ENCODE results near the gene SERPINF2. TPM values are rescaled to one million over a fixed set of nuclear protein-coding genes. Genes with fewer than 3 reads are reported as not detected.

Gene SERPINF2
- total RNA-seq, 1 donor from 2014 or later = 21.6 TPM

DNA sequence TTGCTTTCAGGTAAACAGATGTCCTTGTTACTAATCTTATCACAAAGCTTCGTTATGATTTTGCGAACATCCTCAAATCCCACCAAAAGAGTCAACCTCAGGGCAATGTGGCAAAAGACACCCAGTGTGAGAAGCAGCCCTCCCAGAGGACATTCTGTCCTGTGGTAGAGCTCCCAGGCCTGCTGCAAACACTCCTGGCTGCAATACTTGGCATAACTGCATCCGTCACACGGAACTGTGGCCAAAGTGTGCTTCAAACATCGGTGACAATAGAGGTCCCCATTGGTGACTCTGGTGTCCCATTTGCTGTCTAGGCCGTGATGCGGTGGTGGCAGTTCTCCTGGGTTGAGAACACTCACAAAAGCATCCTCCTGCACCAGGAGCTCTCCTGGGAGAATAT lies 57.6 kb downstream of the SERPINF2 start:
- DNase-seq (peak; percentile 17), ATAC-seq (no peak)
- TF ChIP-seq, protein P1, sequence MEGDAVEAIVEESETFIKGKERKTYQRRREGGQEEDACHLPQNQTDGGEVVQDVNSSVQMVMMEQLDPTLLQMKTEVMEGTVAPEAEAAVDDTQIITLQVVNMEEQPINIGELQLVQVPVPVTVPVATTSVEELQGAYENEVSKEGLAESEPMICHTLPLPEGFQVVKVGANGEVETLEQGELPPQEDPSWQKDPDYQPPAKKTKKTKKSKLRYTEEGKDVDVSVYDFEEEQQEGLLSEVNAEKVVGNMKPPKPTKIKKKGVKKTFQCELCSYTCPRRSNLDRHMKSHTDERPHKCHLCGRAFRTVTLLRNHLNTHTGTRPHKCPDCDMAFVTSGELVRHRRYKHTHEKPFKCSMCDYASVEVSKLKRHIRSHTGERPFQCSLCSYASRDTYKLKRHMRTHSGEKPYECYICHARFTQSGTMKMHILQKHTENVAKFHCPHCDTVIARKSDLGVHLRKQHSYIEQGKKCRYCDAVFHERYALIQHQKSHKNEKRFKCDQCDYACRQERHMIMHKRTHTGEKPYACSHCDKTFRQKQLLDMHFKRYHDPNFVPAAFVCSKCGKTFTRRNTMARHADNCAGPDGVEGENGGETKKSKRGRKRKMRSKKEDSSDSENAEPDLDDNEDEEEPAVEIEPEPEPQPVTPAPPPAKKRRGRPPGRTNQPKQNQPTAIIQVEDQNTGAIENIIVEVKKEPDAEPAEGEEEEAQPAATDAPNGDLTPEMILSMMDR (IDR thresholded peaks at IDR 0.05) = no peak
- no peaks in the 10 kb centered on the region for H3K27me3 ChIP-seq
- peaks cover 40% of the 10 kb centered on the region for H3K36me3 ChIP-seq
- peaks cover 9% of the 10 kb centered on the region for H3K4me1 ChIP-seq
- no peaks in the 10 kb centered on the region for H3K9me3 ChIP-seq
- H3K27ac ChIP-seq = no peak overlapping the region
- intact Hi-C loops (cut with DNase I) = no loop called here
- H3K4me3 ChIP-seq = no peak overlapping the region

DNA sequence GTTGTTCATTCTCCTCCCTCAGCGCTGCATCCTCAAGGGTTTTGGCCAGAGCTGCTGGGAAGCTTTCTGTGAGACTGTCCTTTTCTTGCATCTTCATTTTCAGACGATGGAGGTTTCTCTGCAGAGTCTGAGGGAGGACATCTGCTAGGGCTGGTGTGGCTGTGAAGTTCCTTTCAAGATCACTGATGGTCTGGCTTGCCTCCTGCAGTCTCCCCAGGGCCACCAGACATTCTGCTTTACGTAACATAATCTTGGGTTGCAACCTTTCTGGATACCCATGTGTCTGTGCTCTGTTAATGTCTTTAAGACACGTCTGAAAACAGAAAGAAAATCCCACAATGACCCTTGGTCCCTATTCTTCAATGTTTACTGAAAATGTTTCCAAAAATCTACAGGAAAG lies 58.0 kb downstream of the SERPINF2 start:
- DNase-seq (no peak), ATAC-seq (no peak)
- H3K27ac ChIP-seq = no peak overlapping the region
- no peaks in the 10 kb centered on the region for H3K9me3 ChIP-seq
- peaks cover 40% of the 10 kb centered on the region for H3K36me3 ChIP-seq
- peaks cover 9% of the 10 kb centered on the region for H3K4me1 ChIP-seq
- no peak overlapping the region for H3K4me3 ChIP-seq
- intact Hi-C loops (cut with DNase I) = no loop called here
- H3K27me3 ChIP-seq = no peaks in the 10 kb centered on the region
- TF ChIP-seq, protein P1 (IDR thresholded peaks at IDR 0.05) = no peak

DNA sequence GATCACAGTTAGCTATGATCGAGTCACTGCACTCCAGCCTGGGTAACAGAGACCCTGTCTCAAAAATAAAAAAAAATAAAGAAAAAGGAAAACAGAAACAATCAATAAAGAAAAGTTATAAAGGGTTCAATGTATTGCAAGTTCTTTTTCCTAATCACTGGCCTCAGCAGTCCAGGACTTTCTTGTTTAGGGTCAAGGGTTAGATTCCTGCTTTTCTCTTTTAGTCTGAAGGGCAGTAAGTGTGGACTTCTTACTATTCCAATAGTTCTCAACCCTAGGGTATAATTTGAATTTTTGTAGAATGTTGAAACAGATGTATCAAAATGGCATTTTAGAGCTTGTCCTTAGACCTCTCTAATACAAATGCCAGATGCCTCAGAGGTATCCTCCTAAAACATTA lies 59.8 kb downstream of the SERPINF2 start:
- intact Hi-C loops (cut with DNase I) = no loop called here
- TF ChIP-seq, protein P1 (IDR thresholded peaks at IDR 0.05) = no peak
- ATAC-seq (no peak), DNase-seq (no peak)
- Histone ChIP-seq H3K4me3 (no peak overlapping the region), H3K27ac (no peak overlapping the region), H3K4me1 (peaks cover under 1% of the 10 kb centered on the region), H3K27me3 (no peaks in the 10 kb centered on the region), H3K9me3 (no peaks in the 10 kb centered on the region), H3K36me3 (peaks cover 40% of the 10 kb centered on the region)

GRCh38 chr17:1803280-1803679 lies 60.6 kb downstream of the SERPINF2 start:
- ATAC-seq (no peak), DNase-seq (peak; percentile 7)
- no peaks in the 10 kb centered on the region for H3K4me1 ChIP-seq
- intact Hi-C loops (cut with DNase I) = no loop called here
- TF ChIP-seq, protein P1 (IDR thresholded peaks at IDR 0.05) = no peak
- H3K4me3 ChIP-seq = no peak overlapping the region
- H3K36me3 ChIP-seq = peaks cover 34% of the 10 kb centered on the region
- no peaks in the 10 kb centered on the region for H3K9me3 ChIP-seq
- H3K27me3 ChIP-seq = no peaks in the 10 kb centered on the region
- no peak overlapping the region for H3K27ac ChIP-seq

Other genes with a start within 250 kb of the SERPINF2 start
- gene INPP5K, start 226.3 kb upstream of the SERPINF2 start, total RNA-seq = 69.8 TPM
- gene PITPNA, start 180.1 kb upstream of the SERPINF2 start, total RNA-seq = 81.9 TPM
- 39.9 TPM for gene SLC43A2, start 114.0 kb upstream of the SERPINF2 start, total RNA-seq
- gene SCARF1, start 97.1 kb upstream of the SERPINF2 start, total RNA-seq = 48.5 TPM
- gene RILP, start 93.0 kb upstream of the SERPINF2 start, total RNA-seq = 39.5 TPM
- 263 TPM for gene PRPF8, start 58.0 kb upstream of the SERPINF2 start, total RNA-seq
- 12.7 TPM for gene TLCD2, start 32.5 kb upstream of the SERPINF2 start, total RNA-seq
- gene WDR81, start 18.2 kb upstream of the SERPINF2 start, total RNA-seq = 43.9 TPM
- 119 TPM for gene SERPINF1, start 19.2 kb downstream of the SERPINF2 start, total RNA-seq
- gene SMYD4, start 87.0 kb downstream of the SERPINF2 start, total RNA-seq = 17.8 TPM
- gene RPA1, start 87.1 kb downstream of the SERPINF2 start, total RNA-seq = 56.7 TPM

Data from upper lobe of right lung (tissue), 1 donor.